Keratinocyte (primary cell): ENCODE measurements around the gene ATF7. TPM values are rescaled to one million over a fixed set of nuclear protein-coding genes. Genes with fewer than 3 reads are reported as not detected.
"Not testable (repeated sequence)": the region's sequence is repeated elsewhere in the genome, so short reads cannot be mapped to it uniquely, and the experiment has no call there.

Source experiments
- DNase-seq: peaks from one replicate; pipeline ENCODE4 v3.0.0-alpha.2; 2011; ENCODE audit warnings: low read depth, missing footprints, low spot score
- FAIRE-seq: peaks from 2 replicates; lab custom pipeline; 2011; peaks lifted over from hg19 to GRCh38; lab: Jason Lieb, UNC
- H2AFZ ChIP-seq: 2 replicates; pipeline ENCODE4 v1.6.0; 2012; ENCODE audit warnings: low read length, control low read depth, inconsistent platforms; ENCODE audit not compliant: control insufficient read depth
- H3K27ac ChIP-seq: 2 replicates; pipeline ENCODE4 v1.5.1; 2011; ENCODE audit warnings: low read length; ENCODE audit not compliant: control insufficient read depth, insufficient read depth
- H3K27me3 ChIP-seq: 3 replicates; pipeline ENCODE4 v1.6.0; 2011; ENCODE audit warnings: low read length; ENCODE audit not compliant: control insufficient read depth, insufficient read depth; ENCODE audit errors: extremely low read depth
- H3K36me3 ChIP-seq, 2 experiments: 2 replicates in 1 of 2; 3 replicates in 1 of 2; pipeline ENCODE4 v1.5.1; 2011; ENCODE audit warnings: low read length in 2 of 2, mild to moderate bottlenecking in 1 of 2; ENCODE audit not compliant: control insufficient read depth in 2 of 2, insufficient read depth in 2 of 2; ENCODE audit errors: extremely low read depth in 1 of 2
- H3K4me1 ChIP-seq: 3 replicates; pipeline ENCODE4 v1.5.1; 2011; ENCODE audit warnings: low read length; ENCODE audit not compliant: control insufficient read depth, insufficient read depth; ENCODE audit errors: extremely low read depth
- H3K4me2 ChIP-seq: 3 replicates; pipeline ENCODE4 v1.6.0; 2011; ENCODE audit warnings: low read depth, low read length; ENCODE audit not compliant: control insufficient read depth, insufficient read depth; ENCODE audit errors: extremely low read depth
- H3K4me3 ChIP-seq, 3 experiments: fragments of 200-600 bp in 1 of 3; sonication (generic) in 1 of 3; 2 replicates in 2 of 3; 3 replicates in 1 of 3; pipeline ENCODE4 v1.5.1; 2011 to 2016; ENCODE audit warnings: low read length in 3 of 3, mild to moderate bottlenecking in 3 of 3, control low read depth in 2 of 3, inconsistent platforms in 1 of 3, low read depth in 1 of 3, mixed read lengths in 1 of 3, mixed run types in 1 of 3, moderate library complexity in 1 of 3; ENCODE audit not compliant: control insufficient read depth in 2 of 3, insufficient read depth in 2 of 3; ENCODE audit errors: extremely low read depth in 1 of 3
- H3K79me2 ChIP-seq: 2 replicates; pipeline ENCODE4 v1.6.0; 2012; ENCODE audit warnings: low read length; ENCODE audit not compliant: control insufficient read depth, insufficient read depth
- H3K9ac ChIP-seq: 3 replicates; pipeline ENCODE4 v1.6.0; 2011; ENCODE audit warnings: low read length; ENCODE audit not compliant: control insufficient read depth, insufficient read depth; ENCODE audit errors: extremely low read depth
- H3K9me1 ChIP-seq: 3 replicates; pipeline ENCODE4 v1.6.0; 2011; ENCODE audit warnings: low read length; ENCODE audit not compliant: control insufficient read depth, insufficient read depth; ENCODE audit errors: extremely low read depth
- H3K9me3 ChIP-seq: 2 replicates; pipeline ENCODE4 v1.5.1; 2012; ENCODE audit warnings: low read depth, low read length; ENCODE audit not compliant: control insufficient read depth
- H4K20me1 ChIP-seq: 3 replicates; pipeline ENCODE4 v1.6.0; 2011; ENCODE audit warnings: low read length; ENCODE audit not compliant: control insufficient read depth, insufficient read depth; ENCODE audit errors: extremely low read depth
- CTCF ChIP-seq, 3 experiments: IDR thresholded peaks in 1 of 3; conservative IDR thresholded peaks in 1 of 3; optimal IDR thresholded peaks in 1 of 3; 2 replicates in 2 of 3; 3 replicates in 1 of 3; pipeline versions ENCODE3 to v1.5.1; 2011; ENCODE audit warnings: low read length in 3 of 3, mild to moderate bottlenecking in 3 of 3, moderate library complexity in 2 of 3, control low read depth in 1 of 3, inconsistent platforms in 1 of 3; ENCODE audit not compliant: insufficient read depth in 2 of 3; ENCODE audit errors: extremely low read depth in 1 of 3
- EZH2 ChIP-seq: IDR thresholded peaks from one replicate; pipeline ENCODE4 v1.6.1; 2012; ENCODE audit warnings: inconsistent platforms, mild to moderate bottlenecking, low read length, moderate library complexity
- dilution Hi-C: fragments of 300-500 bp; cut with MboI; formaldehyde crosslinking; loops from one replicate; pipeline ENCODE4 v1.7.0; 2020; ENCODE audit warnings: low sequenced_read_pairs; ENCODE audit not compliant: extremely low pct_ligation_motif_present
- polyA plus RNA-seq, 5 experiments: library from polyadenylated mRNA; depleted of rRNA in 3 of 5; stranded (reverse) in 3 of 5; stranded (forward) in 1 of 5; unstranded in 1 of 5; fragments of >200 nt; gene quantifications; 1 replicate in 1 of 5; 2 replicates in 3 of 5; 3 replicates in 1 of 5; pipeline versions ENCODE4 v1.2.1 to v1.2.3, GENCODE V29; 2011 to 2012; ENCODE audit warnings: missing spikeins in 2 of 5, low read depth in 1 of 5, low replicate concordance in 1 of 5

Gene ATF7
- polyA plus RNA-seq, 1 donor (not counting 4 experiments of a cell fraction or from before 2014, with no cell fraction given): 16.3 TPM

GRCh38 chr12:53636641-53637040 lies 10.5 kb upstream of the ATF7 start:
- H3K4me1 ChIP-seq: no peaks in the 10 kb centered on the region
- no peaks in the 10 kb centered on the region for H3K9me1 ChIP-seq
- H3K36me3 ChIP-seq: no peaks in the 10 kb centered on the region
- DNase-seq: no peak
- no peak overlapping the region for H3K4me3 ChIP-seq
- no peak overlapping the region for H3K27ac ChIP-seq
- no peaks in the 10 kb centered on the region for H3K27me3 ChIP-seq
- dilution Hi-C loops: no loop called here
- H3K4me2 ChIP-seq: no peak overlapping the region
- H4K20me1 ChIP-seq: no peaks in the 10 kb centered on the region
- TF ChIP-seq EZH2: no peak
- TF ChIP-seq CTCF (optimal IDR thresholded peaks at IDR 0.05 in 1 of 3, IDR thresholded peaks at IDR 0.05 in 1 of 3, conservative IDR thresholded peaks at IDR 0.05 in 1 of 3; ENCODE audit: extremely low read depth in 1 of 3, insufficient read depth in 2 of 3, low read length in 3 of 3): no peak
- FAIRE-seq: no peak
- no peaks in the 10 kb centered on the region for H3K79me2 ChIP-seq
- H3K9me3 ChIP-seq: no peaks in the 10 kb centered on the region
- H3K9ac ChIP-seq: no peak overlapping the region
- no peak overlapping the region for H2AFZ ChIP-seq

GRCh38 chr12:53635708-53636107 lies 9.5 kb upstream of the ATF7 start:
- H2AFZ ChIP-seq, H4K20me1 ChIP-seq, H3K9ac ChIP-seq, H3K4me2 ChIP-seq, dilution Hi-C loops, H3K9me1 ChIP-seq, H3K4me3 ChIP-seq, H3K9me3 ChIP-seq, H3K27ac ChIP-seq, H3K4me1 ChIP-seq, H3K27me3 ChIP-seq, H3K36me3 ChIP-seq, H3K79me2 ChIP-seq, FAIRE-seq, DNase-seq: not testable (repeated sequence)

- Histone ChIP-seq H3K27me3 (no peaks in the 10 kb centered on the region), H3K4me2 (no peak overlapping the region), H3K79me2 (no peaks in the 10 kb centered on the region), H3K4me1 (peaks cover 2% of the 10 kb centered on the region), H4K20me1 (no peaks in the 10 kb centered on the region), H2AFZ (no peak overlapping the region), H3K4me3 (no peak overlapping the region), H3K9me3 (no peaks in the 10 kb centered on the region), H3K27ac (no peak overlapping the region), H3K9me1 (no peaks in the 10 kb centered on the region), H3K9ac (no peak overlapping the region), H3K36me3 (no peaks in the 10 kb centered on the region)
- dilution Hi-C loops: no loop called here
- TF ChIP-seq EZH2 (no peak), CTCF (optimal IDR thresholded peaks at IDR 0.05 in 1 of 3, IDR thresholded peaks at IDR 0.05 in 1 of 3, conservative IDR thresholded peaks at IDR 0.05 in 1 of 3; ENCODE audit: extremely low read depth in 1 of 3, insufficient read depth in 2 of 3, low read length in 3 of 3) (no peak)
- FAIRE-seq: no peak
- no peak for DNase-seq
Observed at GRCh38 chr12:53631721-53632120, 5.5 kb upstream of the ATF7 start.
